ENCODE results near the gene VAV2. TPM values are rescaled to one million over a fixed set of nuclear protein-coding genes. Genes with fewer than 3 reads are reported as not detected.

Gene VAV2
- total and polyA plus RNA-seq, 4 donors, result 13.0 to 28.2 (median 16.3) TPM

DNA sequence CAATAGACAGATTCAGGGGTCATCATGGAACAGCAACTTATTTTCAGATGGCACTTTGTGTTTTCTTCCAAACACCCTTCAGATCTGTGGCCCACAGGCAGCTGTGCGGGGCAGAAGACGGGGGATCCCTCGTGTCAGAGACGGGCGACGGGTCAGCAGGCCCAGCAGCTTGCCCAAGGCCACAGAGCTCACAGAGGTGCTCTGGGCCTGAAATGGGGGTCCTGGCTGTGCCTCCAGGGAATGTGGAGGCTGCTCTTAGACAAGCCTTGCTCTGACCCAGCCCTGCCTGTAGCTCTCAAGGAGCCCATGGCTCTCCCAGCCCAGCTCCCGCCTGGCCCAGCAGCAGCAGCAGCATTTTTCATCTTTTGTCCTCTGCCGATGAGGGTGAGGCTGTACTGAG lies 213.0 kb downstream of the VAV2 start:
- no peak for ATAC-seq (ENCODE audit: insufficient read depth, low FRiP score)
- Histone ChIP-seq H3K27ac (ENCODE audit: low read depth in 1 of 2, low read length in 1 of 2) (no peak overlapping the region), H3K27me3 (ENCODE audit: control insufficient read depth in 3 of 3, insufficient read depth in 3 of 3, low read length in 2 of 3) (no peaks in the 10 kb centered on the region), H3K9me3 (ENCODE audit: control insufficient read depth in 4 of 4, insufficient read depth in 3 of 4, low read length in 3 of 4) (peaks cover 0 to 7% (median 0%) of the 10 kb centered on the region in 4 donors), H3K9ac (ENCODE audit: insufficient read depth in 1 of 2, low read length in 2 of 2) (no peak overlapping the region), H3K36me3 (ENCODE audit: control insufficient read depth in 4 of 4, insufficient read depth in 4 of 4, low read length in 4 of 4) (peaks cover under 1 to 56% (median 26%) of the 10 kb centered on the region in 4 donors), H3K4me1 (ENCODE audit: control insufficient read depth in 5 of 5, insufficient read depth in 5 of 5, low read length in 5 of 5) (peaks cover 0 to 5% (median 0%) of the 10 kb centered on the region in 5 donors), H3K4me3 (no peak overlapping the region)
- WGBS, 2 donors, result 88 to 95% methylated on average over 8 of the region's 8 CpGs
- TF ChIP-seq, protein P1, sequence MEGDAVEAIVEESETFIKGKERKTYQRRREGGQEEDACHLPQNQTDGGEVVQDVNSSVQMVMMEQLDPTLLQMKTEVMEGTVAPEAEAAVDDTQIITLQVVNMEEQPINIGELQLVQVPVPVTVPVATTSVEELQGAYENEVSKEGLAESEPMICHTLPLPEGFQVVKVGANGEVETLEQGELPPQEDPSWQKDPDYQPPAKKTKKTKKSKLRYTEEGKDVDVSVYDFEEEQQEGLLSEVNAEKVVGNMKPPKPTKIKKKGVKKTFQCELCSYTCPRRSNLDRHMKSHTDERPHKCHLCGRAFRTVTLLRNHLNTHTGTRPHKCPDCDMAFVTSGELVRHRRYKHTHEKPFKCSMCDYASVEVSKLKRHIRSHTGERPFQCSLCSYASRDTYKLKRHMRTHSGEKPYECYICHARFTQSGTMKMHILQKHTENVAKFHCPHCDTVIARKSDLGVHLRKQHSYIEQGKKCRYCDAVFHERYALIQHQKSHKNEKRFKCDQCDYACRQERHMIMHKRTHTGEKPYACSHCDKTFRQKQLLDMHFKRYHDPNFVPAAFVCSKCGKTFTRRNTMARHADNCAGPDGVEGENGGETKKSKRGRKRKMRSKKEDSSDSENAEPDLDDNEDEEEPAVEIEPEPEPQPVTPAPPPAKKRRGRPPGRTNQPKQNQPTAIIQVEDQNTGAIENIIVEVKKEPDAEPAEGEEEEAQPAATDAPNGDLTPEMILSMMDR (IDR thresholded peaks at IDR 0.05; ENCODE audit: control extremely low read depth, extremely low read depth), result no peak
- no peak for DNase-seq

DNA sequence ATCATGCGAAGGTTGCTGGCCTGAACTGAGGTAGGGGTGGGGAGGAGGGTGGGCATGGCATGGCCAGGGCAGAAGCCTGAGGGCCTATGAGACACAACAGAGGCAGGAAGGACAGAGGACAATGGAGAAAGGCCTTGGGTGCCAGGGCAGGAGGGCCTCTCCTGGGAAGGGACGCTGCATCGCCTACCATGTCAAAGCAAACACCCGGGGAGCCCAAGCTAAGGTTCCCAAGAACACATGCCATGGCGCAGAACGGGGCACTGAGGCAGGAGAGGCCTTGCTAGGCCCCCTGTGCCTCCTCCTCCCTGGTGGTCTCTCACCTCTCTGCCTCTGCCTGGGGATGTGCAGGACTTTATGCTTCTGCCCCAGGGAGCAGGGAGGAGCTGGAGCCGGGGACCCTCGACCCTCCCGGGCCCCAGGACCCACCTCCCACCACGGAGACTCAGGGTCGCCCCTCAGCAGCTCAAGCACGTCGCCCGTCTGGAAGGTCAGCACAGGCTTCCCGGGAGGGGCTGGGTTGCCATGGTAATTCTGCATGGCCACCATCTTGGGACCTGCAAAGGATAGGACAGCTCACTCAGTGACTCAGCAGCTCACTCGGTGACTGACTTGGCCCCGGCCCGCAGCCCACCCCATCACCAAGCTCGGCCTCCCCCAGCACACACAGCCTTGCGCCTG lies 213.6 kb downstream of the VAV2 start:
- DNase-seq (no peak), ATAC-seq (ENCODE audit: insufficient read depth, low FRiP score) (no peak)
- Histone ChIP-seq H3K4me3 (no peak overlapping the region), H3K9ac (ENCODE audit: insufficient read depth in 1 of 2, low read length in 2 of 2) (no peak overlapping the region), H3K4me1 (ENCODE audit: control insufficient read depth in 5 of 5, insufficient read depth in 5 of 5, low read length in 5 of 5) (peaks cover 0 to 5% (median 0%) of the 10 kb centered on the region in 5 donors), H3K27me3 (ENCODE audit: control insufficient read depth in 3 of 3, insufficient read depth in 3 of 3, low read length in 2 of 3) (no peaks in the 10 kb centered on the region), H3K36me3 (ENCODE audit: control insufficient read depth in 4 of 4, insufficient read depth in 4 of 4, low read length in 4 of 4) (peaks cover 5 to 59% (median 31%) of the 10 kb centered on the region in 4 donors), H3K27ac (ENCODE audit: low read depth in 1 of 2, low read length in 1 of 2) (no peak overlapping the region), H3K9me3 (ENCODE audit: control insufficient read depth in 4 of 4, insufficient read depth in 3 of 4, low read length in 3 of 4) (peaks cover 0 to 8% (median under 1%) of the 10 kb centered on the region in 4 donors)
- 94 to 95% methylated on average over 20 of the region's 20 CpGs for WGBS, 2 donors
- TF ChIP-seq, protein P1 (IDR thresholded peaks at IDR 0.05; ENCODE audit: control extremely low read depth, extremely low read depth), result no peak

DNA sequence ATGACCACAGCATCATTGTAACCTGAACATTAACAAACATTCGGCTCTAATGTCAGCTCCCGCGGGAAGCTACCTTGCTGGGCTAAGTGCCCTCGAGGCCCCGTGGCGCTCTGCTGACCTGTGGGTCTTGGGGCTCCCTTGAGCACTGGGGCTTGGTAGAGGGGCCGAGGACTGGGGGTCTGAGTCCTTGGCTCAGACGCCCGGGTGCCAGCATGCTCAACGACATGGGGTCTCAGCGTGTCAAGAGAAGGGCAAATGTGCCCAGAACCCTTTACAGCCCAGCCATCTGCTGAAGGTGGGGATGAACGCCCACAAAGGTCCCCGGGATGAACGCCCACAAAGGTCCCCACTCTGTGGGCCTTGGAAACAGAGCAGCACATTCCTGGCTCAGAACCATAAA lies 214.3 kb downstream of the VAV2 start:
- 95% methylated on average over 14 of the region's 14 CpGs for WGBS, 2 donors
- no peak overlapping the region for H3K4me3 ChIP-seq
- TF ChIP-seq, protein P1 (IDR thresholded peaks at IDR 0.05; ENCODE audit: control extremely low read depth, extremely low read depth), result no peak

More for the DNA sequence above, 214.3 kb downstream of the VAV2 start:
- Histone ChIP-seq H3K9ac (ENCODE audit: insufficient read depth in 1 of 2, low read length in 2 of 2) (no peak overlapping the region), H3K4me1 (ENCODE audit: control insufficient read depth in 5 of 5, insufficient read depth in 5 of 5, low read length in 5 of 5) (peaks cover 0 to 5% (median 0%) of the 10 kb centered on the region in 5 donors), H3K27me3 (ENCODE audit: control insufficient read depth in 3 of 3, insufficient read depth in 3 of 3, low read length in 2 of 3) (no peaks in the 10 kb centered on the region), H3K27ac (ENCODE audit: low read depth in 1 of 2, low read length in 1 of 2) (no peak overlapping the region), H3K36me3 (ENCODE audit: control insufficient read depth in 4 of 4, insufficient read depth in 4 of 4, low read length in 4 of 4) (peaks cover 5 to 53% (median 30%) of the 10 kb centered on the region in 4 donors), H3K9me3 (ENCODE audit: control insufficient read depth in 4 of 4, insufficient read depth in 3 of 4, low read length in 3 of 4) (peaks cover 0 to 8% (median under 1%) of the 10 kb centered on the region in 4 donors)
- ATAC-seq (ENCODE audit: insufficient read depth, low FRiP score) (no peak), DNase-seq (no peak)
